Amygdala (tissue), 56 donors: ENCODE data around the gene PTPRD.

Source experiments
- DNase-seq, 56 donors: peaks; one replicate each; lab custom pipeline; 2025; lab: John Stamatoyannopoulos, UW

Gene PTPRD

DNA sequence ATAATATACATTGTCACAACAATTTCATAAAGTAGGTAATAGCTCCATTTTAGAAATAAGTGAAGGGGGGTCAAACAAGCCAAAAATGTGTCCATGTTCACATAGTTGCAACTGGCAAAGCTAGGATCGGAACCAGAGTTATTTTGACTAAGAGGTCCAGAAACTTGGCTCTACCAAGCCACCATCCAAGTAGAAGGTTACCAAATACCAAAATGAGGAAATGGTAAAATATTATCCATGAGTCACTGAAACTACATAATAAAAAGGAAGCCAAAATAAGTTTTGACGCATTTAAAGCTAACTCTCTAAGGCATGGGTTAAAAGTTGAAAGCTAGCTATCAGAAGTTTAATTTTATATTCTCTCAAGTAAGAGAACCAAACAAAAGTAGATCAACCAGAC is 1926.3 kb downstream of the PTPRD start:
- no peak for DNase-seq

DNA sequence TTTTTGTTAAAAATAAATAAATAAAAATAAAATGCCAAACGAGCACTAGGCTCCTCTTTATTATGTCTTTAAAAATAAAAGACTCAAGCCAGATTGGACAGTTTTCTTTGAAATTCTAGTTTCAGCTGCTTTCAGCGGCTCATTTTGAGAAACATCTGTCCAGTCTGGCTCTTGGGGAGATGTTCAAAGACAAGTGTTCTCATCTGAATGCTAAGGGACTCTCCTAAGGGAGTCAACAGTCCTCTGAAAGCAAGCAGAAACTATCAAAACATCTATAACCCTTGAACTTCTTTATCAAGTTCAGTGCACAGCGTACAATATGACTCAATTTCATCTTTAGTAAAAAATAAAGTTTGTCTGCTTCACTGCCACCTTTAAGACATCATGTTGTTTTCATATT is 1927.0 kb downstream of the PTPRD start:
- no peak for DNase-seq

DNA sequence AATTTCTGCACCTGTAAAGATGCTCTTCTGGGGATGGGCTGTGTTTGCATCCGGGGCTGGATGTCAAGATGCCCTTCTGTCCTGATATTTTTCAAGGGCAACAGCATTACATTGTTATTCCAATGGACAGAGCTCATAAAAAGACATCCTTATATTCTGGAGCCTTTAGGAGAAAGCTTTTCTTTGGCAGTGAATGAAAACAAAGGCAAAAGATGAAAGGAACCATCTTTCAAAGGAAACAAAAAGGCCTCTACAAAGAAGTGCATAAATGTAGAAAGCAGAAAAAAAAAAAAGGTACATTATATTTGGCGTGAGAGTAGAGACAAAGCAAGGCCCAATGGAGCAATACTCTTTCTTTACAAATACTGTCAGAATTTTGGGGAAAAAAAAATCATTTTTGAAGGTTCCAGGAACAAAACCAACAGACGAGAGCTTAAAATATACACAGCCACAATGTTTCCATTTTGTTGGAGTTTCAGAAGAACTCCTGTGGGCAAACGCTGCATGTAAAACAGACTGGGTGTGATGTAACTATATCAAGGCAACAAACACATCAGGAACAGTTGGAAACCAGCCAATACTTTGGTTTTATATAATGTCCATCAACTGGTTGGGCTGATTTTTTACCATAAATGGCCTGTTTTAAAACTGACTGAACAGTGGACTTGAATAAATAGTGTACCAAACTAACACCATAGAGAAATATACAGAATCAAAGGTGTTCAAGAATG is 1927.7 kb downstream of the PTPRD start:
- no peak for DNase-seq

DNA sequence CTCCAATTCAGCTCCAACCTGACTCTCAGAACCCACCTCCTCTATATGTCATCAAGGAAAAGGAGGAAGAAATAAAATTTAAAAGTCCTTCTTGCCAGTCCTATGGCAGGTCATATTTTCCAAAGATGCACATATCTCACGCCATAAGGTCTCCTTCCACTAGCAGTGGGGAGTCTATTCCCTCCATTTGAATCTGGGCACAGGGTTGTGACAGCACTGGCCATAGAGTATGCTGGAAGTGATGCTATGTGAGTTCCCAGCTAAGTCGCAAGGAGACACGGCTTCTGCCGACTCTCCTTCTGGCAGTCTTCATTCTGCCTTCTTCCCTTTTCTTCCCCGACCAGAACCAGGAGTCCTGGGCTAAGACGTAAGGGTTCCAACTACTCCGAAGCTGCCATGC is 1929.3 kb downstream of the PTPRD start:
- DNase-seq: no peak

DNA sequence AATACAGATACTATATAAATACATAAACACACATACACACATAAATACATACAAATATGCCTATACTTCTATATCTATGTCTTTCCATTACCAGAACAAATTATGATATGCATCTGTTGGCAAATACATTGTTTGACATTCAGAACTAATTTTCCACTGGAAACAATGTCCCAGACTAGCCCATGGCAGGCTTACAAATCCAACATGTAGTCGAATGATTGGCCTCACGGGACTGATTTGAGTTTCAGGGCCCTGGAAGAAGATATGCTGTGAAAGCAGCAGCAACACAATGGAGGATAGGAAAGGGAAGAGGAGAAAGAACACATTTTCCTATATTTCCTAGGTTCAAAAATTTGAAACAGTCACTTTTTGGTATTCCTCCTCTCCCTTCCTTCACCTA is 1932.1 kb downstream of the PTPRD start:
- no peak for DNase-seq

DNA sequence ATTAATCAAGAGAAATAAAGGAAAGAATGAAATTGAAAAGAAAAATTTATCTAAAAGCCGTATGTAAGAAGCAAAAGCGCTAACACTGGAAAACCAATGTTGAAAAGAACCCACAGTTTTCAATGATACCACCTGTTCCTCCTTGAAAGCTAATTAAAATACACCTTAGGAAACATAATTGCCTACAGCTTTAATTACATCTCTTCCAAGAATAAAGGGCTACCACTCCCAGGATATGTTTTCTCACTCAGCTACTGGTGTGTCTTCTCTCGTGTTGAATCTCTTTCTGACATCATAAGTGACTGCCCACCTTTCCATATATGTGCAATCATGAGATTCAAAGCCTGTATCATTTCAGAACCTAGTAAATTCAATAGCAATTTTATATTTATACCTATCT is 1932.6 kb downstream of the PTPRD start:
- no peak for DNase-seq

DNA sequence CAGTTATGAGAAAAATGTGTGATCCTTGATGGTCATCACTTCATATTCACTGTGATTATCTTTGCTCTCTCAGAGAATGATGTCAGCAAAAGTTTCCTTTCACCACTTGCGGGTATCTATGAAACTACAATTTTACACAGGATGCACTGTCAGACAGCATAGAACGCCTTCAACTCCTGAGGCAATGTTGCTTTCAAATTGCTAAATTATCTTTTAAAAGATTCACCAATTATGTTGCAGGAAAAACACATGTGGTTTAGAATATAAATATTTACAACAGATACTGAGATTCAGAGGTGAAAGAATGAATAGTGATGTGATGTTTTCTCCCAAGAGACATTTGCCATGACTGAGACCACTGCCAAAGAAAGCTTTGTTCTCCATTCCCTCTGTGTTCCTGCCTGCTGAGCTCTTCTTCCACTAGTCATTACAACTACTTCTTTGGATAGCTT is 1933.4 kb downstream of the PTPRD start:
- peak in 3 of 56 donors; percentile 11 to 46 (median 23) for DNase-seq

DNA sequence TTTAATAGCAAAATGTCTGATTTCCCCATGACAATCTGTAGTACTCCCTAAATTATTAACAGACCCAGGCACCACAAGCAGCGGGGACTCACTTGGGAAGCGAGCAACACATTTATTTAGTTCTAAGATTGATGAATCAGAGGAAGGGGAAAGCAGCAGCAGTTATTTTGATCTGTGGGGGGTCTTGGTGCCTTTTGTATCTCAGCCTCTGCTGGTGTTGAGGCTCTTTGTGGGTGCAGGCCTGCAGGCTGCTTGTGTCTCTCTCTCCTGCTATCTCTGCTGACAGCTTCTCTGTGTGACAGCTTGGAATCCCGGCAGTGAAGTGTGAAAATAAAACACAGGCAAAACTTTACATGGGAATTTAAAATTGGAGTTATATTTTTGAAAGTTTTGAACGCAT is 1935.1 kb downstream of the PTPRD start:
- no peak for DNase-seq

DNA sequence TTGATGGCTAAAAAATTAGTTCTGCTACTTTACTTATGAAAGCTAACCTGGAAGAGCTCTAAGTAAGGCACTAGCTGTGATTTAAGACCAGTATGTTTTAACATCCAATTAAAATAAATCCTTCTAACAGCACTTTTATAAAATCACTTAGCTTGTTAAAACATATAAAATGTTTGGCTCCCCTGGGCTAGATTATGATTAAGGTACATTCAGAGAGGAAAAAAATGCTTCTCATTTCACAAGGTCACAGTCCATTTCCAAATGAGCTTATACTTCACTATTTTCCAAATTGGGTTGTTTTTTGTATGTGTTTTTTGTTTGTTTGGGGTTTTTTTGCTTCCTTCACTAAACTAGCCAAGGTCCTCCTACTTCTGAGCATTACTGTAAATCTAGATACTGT is 1938.3 kb downstream of the PTPRD start:
- no peak for DNase-seq

DNA sequence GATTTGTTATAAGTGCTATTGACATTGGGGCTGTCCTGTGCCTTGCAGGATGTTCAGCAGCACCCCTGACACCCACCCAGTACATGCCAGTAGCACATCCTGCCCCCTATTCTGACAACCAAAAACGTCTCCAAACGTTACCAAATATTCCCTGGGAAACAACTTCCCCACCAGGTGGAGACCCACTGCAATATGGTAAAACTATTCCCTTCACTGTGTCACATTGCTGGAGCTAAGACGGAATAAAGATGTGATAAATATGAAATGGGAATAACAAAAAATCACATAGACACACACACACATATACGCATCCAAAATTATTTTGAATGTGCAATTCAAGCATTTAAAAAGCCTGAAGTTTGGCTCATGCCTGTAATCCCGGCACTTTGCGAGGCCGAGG is 1939.0 kb downstream of the PTPRD start:
- DNase-seq: no peak

DNA sequence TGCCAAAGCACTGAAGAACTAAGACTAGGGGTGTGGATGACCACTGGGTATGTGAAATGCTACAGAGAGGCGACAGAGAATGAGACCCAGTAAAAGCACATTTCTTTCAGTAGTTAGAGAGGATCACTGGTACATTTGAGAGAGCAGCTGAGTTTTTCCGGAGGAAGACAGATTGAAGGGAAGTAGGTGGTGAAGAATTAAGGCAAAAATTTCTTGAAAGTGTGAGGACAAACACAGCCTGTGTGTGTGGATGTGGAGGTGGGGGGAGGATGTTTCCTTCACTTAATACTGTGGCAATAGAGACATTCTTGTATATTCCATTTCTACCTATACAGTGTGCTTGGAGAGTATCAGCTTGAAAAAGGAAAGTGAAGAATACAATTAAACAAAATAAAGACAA is 1942.1 kb downstream of the PTPRD start:
- DNase-seq: no peak

DNA sequence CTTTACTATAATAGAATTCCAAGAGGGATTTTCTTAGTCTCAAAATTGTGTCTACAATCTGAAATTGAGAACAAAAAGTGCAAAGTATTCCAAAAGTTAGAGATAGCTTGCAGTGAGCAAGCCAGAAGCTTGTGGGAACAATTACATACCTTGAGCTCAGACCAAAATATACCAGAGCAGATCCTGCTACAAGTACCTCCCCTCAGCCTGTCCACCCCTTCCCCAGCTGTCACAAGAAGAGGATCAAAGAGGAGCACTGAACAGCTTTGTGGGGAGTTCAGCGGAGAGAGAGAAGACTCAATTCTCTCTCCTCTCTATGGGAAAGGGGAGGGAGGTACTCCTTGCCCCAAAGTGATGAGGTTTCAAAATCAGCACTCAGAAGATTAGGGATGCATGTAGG is 1944.1 kb downstream of the PTPRD start:
- no peak for DNase-seq

DNA sequence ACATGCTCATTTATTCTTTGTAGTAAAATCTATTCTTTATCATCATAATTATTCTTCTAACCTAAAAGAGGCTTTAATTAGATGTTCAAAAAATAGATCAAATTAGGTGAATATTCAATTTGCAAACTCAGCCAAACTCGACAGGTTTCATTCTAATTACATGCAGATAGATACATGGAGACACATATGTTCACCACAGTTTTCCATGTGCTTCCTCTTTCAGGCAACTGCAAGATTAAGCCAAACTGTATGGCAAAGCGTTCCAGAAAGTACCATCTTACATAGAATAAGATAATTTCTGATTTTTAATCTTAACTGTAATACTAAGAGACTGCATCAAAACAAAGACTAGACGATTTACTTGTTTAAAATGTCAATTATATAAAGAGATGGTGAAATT is 1944.6 kb downstream of the PTPRD start:
- no peak for DNase-seq

DNA sequence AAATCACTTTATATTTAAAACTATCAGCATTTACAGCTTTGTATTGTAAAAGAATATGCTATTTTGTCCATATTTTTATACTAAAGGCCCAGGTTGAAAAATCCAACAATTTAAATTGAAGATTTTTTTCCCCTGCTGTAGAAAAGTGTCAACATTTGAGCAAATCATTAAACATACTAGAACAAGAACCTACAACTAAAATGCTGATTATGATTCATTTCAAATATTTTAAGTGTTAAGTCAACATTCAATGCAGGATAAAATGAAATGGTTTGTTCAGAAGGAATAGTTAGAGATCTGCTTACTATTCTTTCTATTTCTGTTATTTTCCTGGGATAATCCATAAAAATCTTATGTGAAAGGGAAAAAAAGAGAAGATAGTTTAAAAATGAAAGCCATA is 1946.7 kb downstream of the PTPRD start:
- DNase-seq: no peak

DNA sequence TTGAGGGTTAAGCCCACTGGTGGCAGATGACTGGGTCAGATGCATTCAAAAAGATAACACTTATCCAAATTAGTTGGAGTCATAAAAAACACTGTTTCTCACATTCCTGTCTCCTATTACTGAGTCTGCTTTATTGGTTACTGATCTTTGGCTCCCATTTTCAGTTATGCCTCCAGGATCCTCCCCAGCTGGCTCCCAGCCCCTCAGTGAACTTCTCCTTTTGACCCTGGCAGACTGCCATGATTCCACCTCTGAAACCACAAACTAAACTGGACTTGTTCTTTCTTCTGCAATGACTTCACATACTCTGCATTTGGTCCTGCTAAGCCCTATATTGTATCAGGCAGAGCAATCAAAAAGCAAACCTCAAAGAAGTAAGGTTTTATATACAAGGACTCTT is 1952.4 kb downstream of the PTPRD start:
- peak in 9 of 56 donors; percentile 5 to 27 (median 16) for DNase-seq

DNA sequence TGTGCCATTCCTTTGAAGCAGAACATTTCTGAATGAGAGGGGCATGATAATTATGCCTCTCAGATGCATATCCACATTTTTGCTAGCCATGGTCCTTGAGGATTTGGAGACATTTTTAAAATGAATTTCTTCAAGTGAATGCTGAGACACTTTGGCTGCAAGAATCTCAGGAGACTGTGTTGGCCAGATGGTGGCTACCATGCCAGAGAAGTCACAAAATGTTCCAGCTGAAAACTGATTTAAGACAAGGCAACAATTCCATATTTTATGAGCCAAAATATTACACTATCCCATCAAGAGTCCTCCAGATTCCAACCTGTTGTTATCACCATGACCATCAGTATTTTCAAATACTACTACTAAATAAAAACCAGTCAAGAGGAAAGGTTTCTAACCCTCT is 1953.7 kb downstream of the PTPRD start:
- DNase-seq: no peak

DNA sequence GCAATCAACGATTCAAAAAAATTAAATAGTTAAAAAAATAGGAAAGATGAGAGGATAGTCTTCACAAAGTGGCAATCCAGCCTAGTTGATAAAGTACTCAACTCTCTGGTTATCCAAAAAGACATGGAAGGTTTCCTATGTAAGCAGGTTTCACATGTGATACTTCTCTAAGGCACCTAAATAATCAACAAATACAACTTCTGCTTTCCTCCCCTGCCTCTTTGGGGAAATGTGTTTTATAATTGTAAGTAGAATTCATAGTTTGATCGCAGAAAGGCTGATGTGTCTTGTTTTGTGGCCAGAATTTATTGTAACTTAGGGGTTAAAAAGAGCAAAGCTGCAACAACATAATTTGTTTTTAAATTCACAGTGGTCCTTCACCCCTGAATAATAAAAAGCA is 1957.7 kb downstream of the PTPRD start:
- DNase-seq: no peak

DNA sequence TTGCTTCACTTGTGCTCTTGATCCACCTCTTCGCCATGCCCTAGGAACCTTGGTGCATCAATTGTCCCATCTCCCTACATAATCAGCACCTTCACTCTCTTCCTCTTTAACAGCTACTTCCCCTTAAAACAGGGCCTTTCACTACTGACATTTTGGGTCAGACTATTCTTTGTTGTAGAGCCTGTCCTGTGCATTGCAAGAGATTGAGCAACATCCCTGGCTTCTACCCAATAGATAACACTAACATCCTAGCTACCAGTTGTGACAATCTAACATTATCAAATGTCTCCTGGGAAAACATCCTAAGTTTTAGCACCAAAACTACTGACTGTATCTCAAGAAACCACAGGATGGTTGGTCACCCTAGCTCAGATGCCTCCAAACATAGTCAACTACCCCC is 1958.9 kb downstream of the PTPRD start:
- DNase-seq: no peak

DNA sequence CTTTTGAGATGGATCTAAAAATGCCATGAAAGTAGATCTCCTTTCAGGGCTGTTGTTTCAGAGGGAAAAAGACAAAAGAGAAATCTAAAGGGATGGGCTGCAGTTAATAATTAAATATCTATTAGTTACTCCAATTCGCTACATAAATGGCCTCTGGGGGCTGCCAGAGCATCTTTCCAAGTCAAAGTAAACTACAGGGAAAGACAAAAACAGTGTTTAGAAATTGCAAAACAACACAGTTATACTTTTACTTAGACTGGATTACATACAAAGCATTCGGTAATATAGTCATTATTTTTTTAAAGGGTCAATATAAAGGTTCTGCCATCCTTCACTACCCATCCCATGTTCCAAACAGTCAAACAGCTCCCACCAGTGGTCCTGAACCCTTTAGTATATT is 1959.7 kb downstream of the PTPRD start:
- DNase-seq: no peak

DNA sequence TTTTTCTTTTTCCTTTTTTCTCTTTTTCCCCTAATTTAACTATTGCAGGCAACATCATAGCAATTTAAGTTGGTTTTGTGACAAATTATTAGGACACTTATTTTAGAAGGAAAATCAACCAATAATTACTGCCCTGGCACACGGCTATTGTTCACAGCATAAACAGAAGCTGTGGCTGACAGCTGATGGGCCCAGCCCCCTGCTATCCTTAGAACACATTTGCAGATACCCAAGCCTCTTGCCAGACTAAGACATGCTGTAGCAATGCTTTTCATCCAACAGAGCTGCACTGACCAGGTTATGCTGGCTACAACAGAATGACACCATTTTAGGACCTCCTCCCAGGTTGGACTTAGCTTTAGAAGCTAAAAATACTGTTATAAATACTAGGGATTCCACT is 1960.5 kb downstream of the PTPRD start:
- peak in 2 of 56 donors; percentile 20 to 34 for DNase-seq

DNA sequence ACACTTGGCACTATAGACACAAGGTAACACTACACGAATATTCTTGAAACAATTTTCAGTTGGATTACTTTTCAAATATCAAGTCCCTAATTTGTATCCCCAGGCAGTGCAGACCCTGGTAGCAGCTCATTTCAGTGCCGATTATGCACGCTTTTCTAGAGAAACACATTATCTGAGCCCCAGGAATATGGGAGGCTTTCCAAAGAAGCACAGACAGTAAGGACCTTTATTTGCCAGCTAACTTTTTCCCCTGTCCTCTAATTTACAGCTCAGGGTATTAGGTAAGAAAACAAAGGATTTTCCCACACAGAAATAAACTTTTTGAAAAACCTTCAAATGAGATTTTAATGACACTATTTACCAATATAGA is 1961.0 kb downstream of the PTPRD start:
- DNase-seq: no peak

DNA sequence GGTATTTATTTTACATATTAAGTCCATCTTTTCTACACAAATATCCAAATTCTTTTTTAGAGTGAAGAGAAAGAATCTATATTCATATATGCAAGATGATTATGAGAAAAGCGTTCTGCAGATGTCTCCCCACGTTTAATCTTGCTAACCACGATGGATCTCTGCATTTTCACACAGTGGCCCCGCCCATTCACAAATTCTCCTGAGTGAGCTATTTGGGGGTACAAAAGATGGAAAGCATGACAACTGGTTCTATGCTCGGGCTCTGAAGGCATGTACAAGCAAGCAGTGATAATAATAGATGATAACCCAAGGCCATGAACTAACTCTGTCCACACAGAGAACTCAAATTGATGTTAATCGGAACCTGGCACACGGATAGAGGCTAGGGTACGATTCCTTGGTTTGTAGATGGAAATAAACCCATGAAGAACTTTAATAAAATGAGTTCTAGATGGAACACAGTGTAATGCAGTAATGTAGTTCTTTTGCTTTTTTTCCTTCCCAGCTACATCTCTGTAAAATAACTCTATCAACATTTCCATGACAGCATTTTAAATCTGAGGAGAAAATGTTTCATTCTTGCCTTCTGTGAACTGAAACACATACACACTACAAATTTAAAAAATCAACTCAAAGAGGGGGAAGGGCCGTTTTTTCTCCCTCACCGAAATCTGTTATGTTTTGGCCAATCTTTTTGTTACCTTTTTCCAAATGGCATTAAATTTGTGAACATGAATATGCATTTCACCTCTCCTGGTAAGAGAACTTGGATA is 1961.5 kb downstream of the PTPRD start:
- peak in 1 of 56 donors; percentile 12 for DNase-seq
